Measurements from ENCODE around the gene MORN1. TPM values are rescaled to one million over a fixed set of nuclear protein-coding genes. Genes with fewer than 3 reads are reported as not detected.

Gene MORN1
- total RNA-seq, 1 donor, result 13.4 TPM

DNA sequence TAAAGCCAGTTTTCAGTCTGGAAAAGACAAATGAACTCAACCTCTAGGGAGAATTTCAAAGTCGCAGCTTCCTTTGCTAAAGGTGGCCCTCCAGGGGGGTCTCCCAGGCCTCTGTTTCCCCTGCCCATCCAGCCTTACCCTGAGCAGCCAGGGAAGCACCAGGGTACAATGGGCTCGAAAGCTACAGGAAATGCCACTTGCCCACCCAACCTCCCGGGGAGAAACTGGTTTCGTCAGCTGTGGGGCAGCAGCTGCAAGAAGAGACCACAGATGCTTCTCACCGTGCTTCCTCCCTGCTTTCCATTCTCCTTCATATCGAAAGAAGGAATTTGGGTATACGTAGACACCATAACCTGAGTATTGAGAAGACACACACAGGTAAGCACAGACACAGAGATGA lies 1.7 kb downstream of the MORN1 start:
- Histone ChIP-seq H3K27ac (ENCODE audit: low read depth, low read length) (no peak overlapping the region), H3K9me3 (ENCODE audit: low read depth, low read length) (no peaks in the 10 kb centered on the region), H3K4me1 (ENCODE audit: insufficient read depth, low read length) (peaks cover 19% of the 10 kb centered on the region), H2AFZ (ENCODE audit: low read length) (no peak overlapping the region), H3K36me3 (ENCODE audit: insufficient read depth, low read length) (peaks cover 30% of the 10 kb centered on the region), H4K20me1 (ENCODE audit: insufficient read depth, low read length) (peaks cover 26% of the 10 kb centered on the region), H3K4me3 (ENCODE audit: insufficient read depth, low read length) (no peak overlapping the region), H3K4me2 (ENCODE audit: insufficient read depth, low read length) (no peak overlapping the region), H3K27me3 (ENCODE audit: insufficient read depth, low read length) (no peaks in the 10 kb centered on the region), H3K79me2 (ENCODE audit: insufficient read depth, low read length) (peaks cover 46% of the 10 kb centered on the region)
- TF ChIP-seq, protein P1, sequence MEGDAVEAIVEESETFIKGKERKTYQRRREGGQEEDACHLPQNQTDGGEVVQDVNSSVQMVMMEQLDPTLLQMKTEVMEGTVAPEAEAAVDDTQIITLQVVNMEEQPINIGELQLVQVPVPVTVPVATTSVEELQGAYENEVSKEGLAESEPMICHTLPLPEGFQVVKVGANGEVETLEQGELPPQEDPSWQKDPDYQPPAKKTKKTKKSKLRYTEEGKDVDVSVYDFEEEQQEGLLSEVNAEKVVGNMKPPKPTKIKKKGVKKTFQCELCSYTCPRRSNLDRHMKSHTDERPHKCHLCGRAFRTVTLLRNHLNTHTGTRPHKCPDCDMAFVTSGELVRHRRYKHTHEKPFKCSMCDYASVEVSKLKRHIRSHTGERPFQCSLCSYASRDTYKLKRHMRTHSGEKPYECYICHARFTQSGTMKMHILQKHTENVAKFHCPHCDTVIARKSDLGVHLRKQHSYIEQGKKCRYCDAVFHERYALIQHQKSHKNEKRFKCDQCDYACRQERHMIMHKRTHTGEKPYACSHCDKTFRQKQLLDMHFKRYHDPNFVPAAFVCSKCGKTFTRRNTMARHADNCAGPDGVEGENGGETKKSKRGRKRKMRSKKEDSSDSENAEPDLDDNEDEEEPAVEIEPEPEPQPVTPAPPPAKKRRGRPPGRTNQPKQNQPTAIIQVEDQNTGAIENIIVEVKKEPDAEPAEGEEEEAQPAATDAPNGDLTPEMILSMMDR (IDR thresholded peaks at IDR 0.05; ENCODE audit: extremely low read depth, low read depth, low read length), result no peak
- peak; percentile 32 for DNase-seq (ENCODE audit: insufficient read length, low spot score, missing footprints)

DNA sequence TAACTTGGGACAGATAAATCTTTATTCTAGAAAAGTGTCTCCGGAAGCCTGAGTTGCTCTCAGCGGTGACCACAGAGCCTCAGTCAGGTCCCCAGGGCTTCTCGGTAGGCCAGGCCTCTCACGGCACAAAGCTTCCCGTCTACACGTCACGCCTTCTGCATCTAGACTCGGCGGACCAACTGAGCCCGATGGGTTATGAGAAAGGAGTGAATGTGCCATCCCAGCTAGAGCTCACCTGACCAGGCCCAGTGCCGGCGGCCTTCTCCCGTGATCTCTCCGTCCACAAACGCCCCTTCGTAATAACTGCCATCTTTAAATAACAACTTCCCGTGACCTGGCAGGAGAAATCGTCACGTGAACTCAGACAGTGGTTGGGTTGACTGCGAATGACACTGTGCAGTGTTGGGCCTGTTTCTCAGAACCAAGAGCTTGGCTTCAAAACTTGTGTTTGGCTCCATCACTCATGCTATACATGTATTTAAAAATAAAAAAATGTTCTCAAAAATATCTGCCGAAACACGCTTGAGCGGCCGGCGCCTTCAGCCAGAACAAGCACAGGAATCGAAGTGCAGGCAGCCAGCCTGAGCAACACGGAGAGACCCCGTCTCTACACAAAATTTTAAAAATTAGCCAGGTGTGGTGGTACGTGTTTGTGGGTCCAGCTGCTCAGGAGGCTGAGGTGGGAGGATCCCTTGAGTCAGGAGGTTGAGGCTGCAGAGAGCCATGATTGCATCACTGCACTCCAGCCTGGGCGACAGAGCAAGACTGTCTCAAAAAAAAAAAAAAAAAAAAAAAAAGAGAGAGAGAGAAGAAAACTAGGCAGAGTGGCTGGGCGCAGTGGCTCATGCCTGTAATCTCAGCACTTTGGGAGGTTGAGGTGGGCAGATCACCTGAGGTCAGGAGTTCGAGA lies 3.1 kb downstream of the MORN1 start:
- Histone ChIP-seq H3K4me3 (ENCODE audit: insufficient read depth, low read length) (no peak overlapping the region), H3K4me1 (ENCODE audit: insufficient read depth, low read length) (peaks cover 15% of the 10 kb centered on the region), H4K20me1 (ENCODE audit: insufficient read depth, low read length) (peaks cover 12% of the 10 kb centered on the region), H2AFZ (ENCODE audit: low read length) (no peak overlapping the region), H3K9me3 (ENCODE audit: low read depth, low read length) (no peaks in the 10 kb centered on the region), H3K36me3 (ENCODE audit: insufficient read depth, low read length) (peaks cover 16% of the 10 kb centered on the region), H3K27me3 (ENCODE audit: insufficient read depth, low read length) (no peaks in the 10 kb centered on the region), H3K79me2 (ENCODE audit: insufficient read depth, low read length) (peaks cover 32% of the 10 kb centered on the region), H3K27ac (ENCODE audit: low read depth, low read length) (no peak overlapping the region), H3K4me2 (ENCODE audit: insufficient read depth, low read length) (no peak overlapping the region)
- TF ChIP-seq, protein P1 (IDR thresholded peaks at IDR 0.05; ENCODE audit: extremely low read depth, low read depth, low read length), result no peak
- peak; percentile 46 for DNase-seq (ENCODE audit: insufficient read length, low spot score, missing footprints)

DNA sequence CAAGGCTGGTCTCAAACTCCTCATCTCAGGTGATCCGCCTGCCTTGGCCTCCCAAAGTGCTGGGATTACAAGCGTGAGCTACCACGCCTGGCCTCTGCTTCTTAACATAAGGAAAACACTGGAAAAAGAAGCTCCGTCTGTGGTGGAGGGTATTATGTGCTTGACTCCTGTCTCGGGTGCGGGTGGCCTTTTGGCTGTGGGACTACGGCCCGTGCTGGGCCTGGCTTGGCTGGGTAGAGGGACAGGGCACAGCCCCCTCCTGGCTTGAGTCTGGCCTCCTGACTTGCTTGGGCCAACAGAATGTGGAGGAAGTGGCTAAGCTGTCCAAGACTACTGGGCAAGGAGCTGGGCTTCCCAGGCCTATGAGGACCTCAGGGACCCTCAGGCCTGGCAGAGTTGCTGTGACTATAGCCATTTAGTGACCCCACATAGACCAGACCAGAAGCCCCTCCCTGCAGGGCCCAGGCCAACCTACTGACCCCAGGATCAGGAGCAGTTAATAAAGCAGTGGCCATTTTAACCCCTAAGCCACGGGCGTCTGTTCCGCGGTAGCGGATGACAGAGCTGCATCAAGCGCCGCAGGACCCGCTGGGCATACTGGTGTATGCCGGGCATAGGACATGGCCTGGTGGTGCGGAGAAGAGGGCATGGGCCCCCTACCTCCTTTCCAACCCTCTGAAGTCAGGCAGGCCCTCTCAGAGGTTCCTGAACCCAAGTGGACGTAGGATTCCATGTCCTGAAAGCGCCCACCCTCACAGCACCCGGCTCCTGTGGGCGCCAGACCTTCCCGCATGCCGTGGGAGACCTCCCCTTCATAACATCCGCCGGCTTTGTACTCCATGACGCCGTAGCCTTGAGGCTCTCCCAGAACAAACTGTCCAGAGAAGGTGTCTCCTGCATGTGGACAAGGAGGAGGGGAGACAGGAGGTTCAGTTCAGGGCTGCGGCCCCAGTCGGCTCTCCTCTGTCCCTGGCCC lies 4.4 kb downstream of the MORN1 start:
- Histone ChIP-seq H3K9me3 (ENCODE audit: low read depth, low read length) (no peaks in the 10 kb centered on the region), H3K27me3 (ENCODE audit: insufficient read depth, low read length) (no peaks in the 10 kb centered on the region), H4K20me1 (ENCODE audit: insufficient read depth, low read length) (no peaks in the 10 kb centered on the region), H3K4me2 (ENCODE audit: insufficient read depth, low read length) (no peak overlapping the region), H2AFZ (ENCODE audit: low read length) (no peak overlapping the region), H3K36me3 (ENCODE audit: insufficient read depth, low read length) (peaks cover 12% of the 10 kb centered on the region), H3K4me1 (ENCODE audit: insufficient read depth, low read length) (peaks cover 7% of the 10 kb centered on the region), H3K27ac (ENCODE audit: low read depth, low read length) (no peak overlapping the region), H3K4me3 (ENCODE audit: insufficient read depth, low read length) (no peak overlapping the region), H3K79me2 (ENCODE audit: insufficient read depth, low read length) (peaks cover 19% of the 10 kb centered on the region)
- peak; percentile 79 for DNase-seq (ENCODE audit: insufficient read length, low spot score, missing footprints)
- TF ChIP-seq, protein P1 (IDR thresholded peaks at IDR 0.05; ENCODE audit: extremely low read depth, low read depth, low read length), result no peak
